ENCODE results near the gene YDJC.

The YDJC gene

GRCh38 chr22:21672107-21672629, 42.3 kb upstream of the YDJC start:
- no peak for DNase-seq (ENCODE audit: low spot score)

GRCh38 chr22:21669026-21669425, 39.2 kb upstream of the YDJC start:
- TF ChIP-seq CTCF (IDR thresholded peaks at IDR 0.05; ENCODE audit: extremely low read depth, insufficient read depth, missing control alignments) = no peak
- in situ Hi-C loops (cut with MboI; ENCODE audit: low pct_unique_long_range_greater_than_20kb, low sequenced_read_pairs, unreplicated experiment) = no loop called here
- no peak for DNase-seq (ENCODE audit: low spot score)

More at GRCh38 chr22:21672107-21672629, 42.3 kb upstream of the YDJC start:
- in situ Hi-C loops (cut with MboI; ENCODE audit: low pct_unique_long_range_greater_than_20kb, low sequenced_read_pairs, unreplicated experiment) = no loop called here
- no peak for TF ChIP-seq CTCF (IDR thresholded peaks at IDR 0.05; ENCODE audit: extremely low read depth, insufficient read depth, missing control alignments)

GRCh38 chr22:21666786-21667185, 37.0 kb upstream of the YDJC start:
- no peak for TF ChIP-seq CTCF (IDR thresholded peaks at IDR 0.05; ENCODE audit: extremely low read depth, insufficient read depth, missing control alignments)
- in situ Hi-C loops (cut with MboI; ENCODE audit: low pct_unique_long_range_greater_than_20kb, low sequenced_read_pairs, unreplicated experiment) = no loop called here
- no peak for DNase-seq (ENCODE audit: low spot score)

GRCh38 chr22:21665047-21665851, 35.4 kb upstream of the YDJC start:
- in situ Hi-C loops (cut with MboI; ENCODE audit: low pct_unique_long_range_greater_than_20kb, low sequenced_read_pairs, unreplicated experiment) = no loop called here
- no peak for DNase-seq (ENCODE audit: low spot score)
- TF ChIP-seq CTCF (IDR thresholded peaks at IDR 0.05; ENCODE audit: extremely low read depth, insufficient read depth, missing control alignments) = no peak

- TF ChIP-seq CTCF (IDR thresholded peaks at IDR 0.05; ENCODE audit: extremely low read depth, insufficient read depth, missing control alignments) = no peak
- in situ Hi-C loops (cut with MboI; ENCODE audit: low pct_unique_long_range_greater_than_20kb, low sequenced_read_pairs, unreplicated experiment) = no loop called here
- no peak for DNase-seq (ENCODE audit: low spot score)
Observed at GRCh38 chr22:21663738-21664137, 33.9 kb upstream of the YDJC start.

GRCh38 chr22:21661991-21662390, 32.2 kb upstream of the YDJC start:
- in situ Hi-C loops (cut with MboI; ENCODE audit: low pct_unique_long_range_greater_than_20kb, low sequenced_read_pairs, unreplicated experiment) = no loop called here
- no peak for DNase-seq (ENCODE audit: low spot score)
- TF ChIP-seq CTCF (IDR thresholded peaks at IDR 0.05; ENCODE audit: extremely low read depth, insufficient read depth, missing control alignments) = no peak

Measured in GM13977 (cell line).